ENCODE results near the gene SLC12A6. TPM values are rescaled to one million over a fixed set of nuclear protein-coding genes. Genes with fewer than 3 reads are reported as not detected.

Gene SLC12A6
- total and polyA plus RNA-seq, 2 of the 13 experiments (the other 11 are each of a cell fraction or from before 2014, with no cell fraction given) = 15.2 to 30.1 TPM

DNA sequence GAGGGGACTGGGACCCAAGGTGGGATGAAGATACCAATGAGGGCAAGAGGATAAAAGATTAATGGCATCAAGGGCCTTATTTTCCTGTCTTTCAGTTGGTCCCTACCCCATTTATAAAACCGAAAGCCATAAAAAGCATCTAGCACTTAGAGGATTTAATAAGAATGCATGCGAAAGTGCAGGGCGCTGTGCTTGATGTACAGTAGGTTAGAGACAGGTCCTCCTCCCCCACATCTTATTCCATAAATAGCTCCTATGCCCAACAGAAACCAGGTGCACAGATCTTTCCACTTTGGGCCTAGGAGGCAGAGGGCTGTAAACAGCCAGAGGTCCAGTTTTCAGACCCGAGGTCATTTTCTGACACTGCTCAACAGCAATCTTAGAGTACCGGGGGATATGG lies 28.3 kb upstream of the SLC12A6 start:
- CTCF ChIA-PET (ENCODE audit: low intra/inter-chr PET ratio, low total read pairs) = no interaction called here
- in situ Hi-C loops (cut with HindIII; ENCODE audit: extremely low pct_ligation_motif_present, low pct_unique_long_range_greater_than_20kb) = loop anchor here (10.0 to 25.0 kb wide), 2 partner anchors 69 to 304 kb away; partner anchors contain the start of gene GOLGA8A
- no peak for TF ChIP-seq ATF5 (CRISPR knock-in tag; IDR thresholded peaks at IDR 0.05; ENCODE audit: low read depth)
- TF ChIP-seq MED8 (CRISPR knock-in tag; IDR thresholded peaks at IDR 0.05; ENCODE audit: insufficient replicate concordance) = no peak
- no peak for TF ChIP-seq POLR2A (IDR thresholded peaks at IDR 0.05; ENCODE audit: insufficient read depth in 1 of 2, low read depth in 2 of 2, low read length in 2 of 2)
- no peak for TF ChIP-seq ZNF552 (CRISPR knock-in tag; IDR thresholded peaks at IDR 0.05; ENCODE audit: borderline replicate concordance)
- 0 out of 2 replicates have a peak, but pooled peaks have one; percentile 23 for TF ChIP-seq PRDM10 (CRISPR knock-in tag; IDR thresholded peaks at IDR 0.05; ENCODE audit: low read depth)
- Histone ChIP-seq H3K27ac (ENCODE audit: extremely low read length, insufficient read depth, low read length) (peak overlapping the region; percentile 45), H3K4me3 (replicated peaks in 1 of 3; ENCODE audit: insufficient read depth in 1 of 3, low read depth in 2 of 3, low read length in 3 of 3) (peak overlapping the region; percentile 59 to 94 (median 87)), H4K20me1 (ENCODE audit: insufficient read depth, low read length) (no peaks in the 10 kb centered on the region), H3K4me2 (ENCODE audit: low read depth, low read length) (peak overlapping the region; percentile 97), H3K79me2 (ENCODE audit: insufficient read depth, low read length) (peaks cover 2% of the 10 kb centered on the region), H3K4me1 (ENCODE audit: insufficient read depth, low read length) (peaks cover 21% of the 10 kb centered on the region), H3K9ac (ENCODE audit: insufficient read depth, low read depth, low read length) (peak overlapping the region; percentile 62), H2AFZ (ENCODE audit: low read length) (no peak overlapping the region), H3K27me3 (ENCODE audit: control insufficient read depth in 1 of 2, insufficient read depth in 2 of 2, low read length in 2 of 2) (no peaks in the 10 kb centered on the region), H3K36me3 (replicated peaks in 1 of 2; ENCODE audit: control insufficient read depth in 1 of 2, insufficient read depth in 2 of 2, low read length in 2 of 2) (peaks cover 0 to 3% of the 10 kb centered on the region in 2 experiments; a peak in 1 of 5 replicates), H3K9me3 (ENCODE audit: low read length) (no peaks in the 10 kb centered on the region)
- FAIRE-seq (no peak), ATAC-seq (no peak), DNase-seq (ENCODE audit: low spot score) (no peak)
- TSS peak; percentile 54 for BruUV-seq (replicated peaks)
- POLR2A ChIA-PET = interaction anchor here (1.2 to 3.1 kb wide), 5 partner anchors 23 to 222 kb away, joined by 3 to 28 read pairs (median 7); partner anchors contain the start of genes KATNBL1, NOP10, NUTM1 and SLC12A6
- intact Hi-C loops (cut with micrococcal nuclease; ENCODE audit: unreplicated experiment) = loop anchor here (5.0 kb wide), 1 partner anchor 124 kb away; no protein-coding TSS in a partner anchor
- 55% methylated on average over 5 of the region's 5 CpGs for WGBS (ENCODE audit: low lambda C conversion rate)

Measured in HepG2 (cell line).